GM18511 (cell line): Measurements from ENCODE around the gene BCAN.

Source experiments
- ATAC-seq: cut with Tn5 transposase; IDR thresholded peaks from one replicate; pipeline ENCODE4 v1.9.1; 2021; ENCODE audit warnings: mild to moderate bottlenecking, moderate library complexity; ENCODE audit not compliant: unreplicated experiment

The BCAN gene

DNA sequence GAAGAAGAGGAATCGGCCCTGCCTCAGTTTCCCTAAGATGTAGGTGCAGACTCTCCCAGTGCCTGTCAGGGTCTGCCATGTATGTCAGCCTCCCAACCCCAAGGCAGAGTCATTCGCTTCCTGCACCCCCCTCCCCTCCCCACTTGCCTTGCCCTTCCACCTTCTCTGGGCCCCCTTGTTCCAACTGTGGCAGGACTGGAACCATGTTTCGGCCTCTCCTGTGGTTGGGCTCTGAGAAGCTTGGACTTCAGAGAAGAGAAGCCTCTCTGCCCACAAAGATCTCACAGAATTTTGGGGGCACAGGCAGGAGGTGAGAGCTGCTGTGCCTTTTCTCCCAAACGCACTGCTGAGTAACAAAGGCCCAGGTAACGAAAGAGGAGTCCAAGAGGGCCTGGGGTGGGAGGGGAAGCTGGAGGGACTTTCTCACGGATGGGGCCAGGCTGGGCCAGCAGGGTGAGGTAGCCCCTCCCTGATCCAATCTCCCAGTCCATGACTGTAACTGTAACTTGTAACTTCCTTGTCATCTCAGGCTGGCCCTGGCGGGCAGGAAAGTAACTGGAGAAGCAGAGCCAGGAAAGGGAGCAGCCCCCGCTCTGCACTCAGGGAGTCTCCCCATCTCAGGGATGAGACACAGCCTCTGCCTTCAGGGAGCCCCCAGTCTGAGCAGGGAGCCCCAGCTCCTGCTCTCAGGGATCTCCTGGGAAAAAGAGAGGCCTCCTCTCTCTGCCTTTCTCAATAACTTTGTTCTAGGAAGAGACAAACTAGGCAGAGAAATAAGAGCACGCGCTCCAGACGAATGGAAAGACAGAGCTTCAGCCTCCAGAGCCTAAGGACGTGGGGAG is 52.2 kb downstream of the BCAN start:
- ATAC-seq = no peak

DNA sequence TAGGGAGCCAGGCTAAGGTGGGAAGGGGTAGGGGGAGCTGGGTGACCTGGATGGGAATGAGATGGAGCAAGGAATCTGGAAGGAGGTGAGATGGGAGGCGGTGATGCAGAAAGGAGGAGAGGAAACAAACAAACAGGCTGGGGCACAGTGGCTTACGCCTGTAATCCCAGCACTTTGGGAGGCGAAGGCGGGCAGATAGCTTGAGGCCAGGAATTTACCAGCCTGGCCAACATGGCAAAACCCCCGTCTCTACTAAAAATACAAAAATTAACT is 52.7 kb downstream of the BCAN start:
- no peak for ATAC-seq

DNA sequence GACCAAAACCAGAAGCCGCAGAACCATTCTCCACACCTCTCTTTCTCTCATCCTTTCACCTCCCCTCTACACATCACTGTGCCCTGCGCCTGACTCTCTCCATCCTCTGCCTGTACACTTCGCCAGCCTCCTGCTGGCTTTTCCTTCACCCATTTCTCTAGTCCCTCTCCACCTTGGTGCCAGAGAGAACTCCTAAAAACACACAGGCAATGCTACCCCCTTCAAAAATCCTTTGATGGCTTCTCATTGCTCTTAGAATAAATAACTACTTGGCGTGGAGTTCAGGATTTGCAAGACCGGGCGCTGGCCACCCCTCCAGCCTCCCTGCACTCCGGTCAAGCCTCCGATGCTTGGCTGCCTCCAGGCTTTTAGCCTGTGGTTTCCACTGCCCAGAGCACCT is 54.8 kb downstream of the BCAN start:
- no peak for ATAC-seq

DNA sequence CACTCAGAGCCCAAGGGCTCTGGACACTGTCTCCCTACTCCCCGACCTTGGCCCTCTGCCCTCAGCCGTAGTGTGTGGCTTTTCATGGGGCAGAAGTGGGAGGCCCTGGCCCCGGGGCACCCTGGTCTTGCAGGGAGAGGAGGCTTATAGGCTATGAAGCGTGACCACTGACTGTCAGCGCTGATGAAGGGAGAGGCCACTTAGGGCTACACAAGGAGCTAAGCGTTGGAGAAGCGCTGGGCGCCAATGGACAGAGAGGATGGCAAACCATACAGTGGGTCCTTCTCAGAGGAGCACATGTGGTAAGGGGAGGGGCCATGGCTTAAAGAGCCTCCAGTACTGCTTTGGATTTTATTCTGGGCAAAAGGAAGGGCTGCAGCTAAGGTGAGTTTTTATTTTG is 55.6 kb downstream of the BCAN start:
- no peak for ATAC-seq

DNA sequence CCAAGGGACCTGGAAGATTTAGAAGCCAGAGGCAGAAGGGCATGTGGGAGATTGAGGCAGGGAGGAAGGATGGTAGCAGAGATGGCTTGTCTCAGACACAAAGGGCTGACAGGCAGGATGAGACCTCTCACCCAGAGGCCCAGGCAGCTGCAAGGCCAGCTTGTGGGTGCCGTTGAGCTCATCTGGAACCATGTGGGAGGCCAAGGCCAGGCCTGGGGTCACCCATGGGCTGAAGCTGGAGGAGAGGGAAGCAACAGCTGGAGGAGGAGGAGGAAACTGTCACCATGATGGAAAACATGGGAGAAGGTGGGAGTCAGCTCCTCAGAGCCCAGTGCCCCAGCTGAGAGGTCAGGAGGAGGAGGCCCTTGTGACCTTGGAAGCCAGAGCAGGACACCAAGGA is 57.1 kb downstream of the BCAN start:
- no peak for ATAC-seq

DNA sequence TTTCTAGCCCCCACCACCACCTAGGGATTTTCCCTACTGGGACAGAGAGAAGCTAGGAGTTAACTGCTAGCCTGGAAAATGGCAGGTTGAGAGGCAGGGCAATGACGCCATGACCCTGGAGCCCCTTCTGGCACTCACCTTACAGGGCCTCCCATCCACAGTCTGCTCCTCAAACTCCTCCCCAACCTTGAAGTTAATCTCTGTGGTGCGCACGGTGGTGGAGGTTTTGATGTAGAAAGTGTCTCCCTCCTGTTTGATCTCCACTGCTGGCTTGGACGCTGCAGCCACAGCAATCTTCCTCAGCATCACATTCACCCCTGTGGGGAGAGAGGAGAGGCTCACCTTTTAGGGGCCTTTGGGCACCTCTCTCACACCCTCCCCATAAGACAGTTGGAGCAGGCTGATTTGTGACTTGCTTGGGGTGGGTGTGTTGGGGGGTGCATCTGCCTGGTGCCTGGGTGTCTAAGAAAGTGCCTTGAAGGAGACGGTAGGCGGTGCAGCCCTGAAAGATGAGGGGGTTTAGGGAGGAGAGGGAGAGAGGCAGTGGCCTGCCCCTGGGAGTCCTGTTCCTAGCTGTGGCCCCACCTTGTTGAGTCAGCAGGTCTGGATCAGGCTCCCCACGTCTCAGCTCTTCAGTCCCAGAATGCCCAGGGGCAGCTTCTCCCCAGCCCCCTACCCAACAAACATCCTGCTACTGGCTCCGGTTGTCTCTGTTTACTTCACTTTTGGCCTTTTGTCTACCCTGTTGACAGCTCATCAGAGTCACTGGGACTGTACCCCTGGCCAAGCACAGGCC is 59.0 kb downstream of the BCAN start:
- ATAC-seq = no peak

DNA sequence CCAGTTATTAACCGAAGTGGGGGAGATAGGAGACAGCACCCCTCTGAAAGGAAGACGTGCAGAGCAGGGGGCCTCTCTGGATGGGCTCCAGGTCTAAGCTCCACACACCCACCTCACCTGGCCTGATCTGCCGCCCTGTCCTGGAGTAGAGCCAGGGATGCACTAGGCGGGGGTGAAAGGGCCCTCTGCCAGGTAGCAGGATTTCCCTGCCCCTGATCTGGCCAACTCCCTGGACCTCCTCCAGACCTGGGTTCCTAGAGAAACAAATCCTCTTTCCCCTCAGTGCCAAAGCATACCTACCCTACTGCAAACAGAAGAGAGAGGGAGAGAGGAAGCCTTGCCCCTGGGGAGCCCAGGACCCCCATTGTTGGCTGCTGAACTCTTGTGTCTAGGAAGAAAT is 61.4 kb downstream of the BCAN start:
- no peak for ATAC-seq

DNA sequence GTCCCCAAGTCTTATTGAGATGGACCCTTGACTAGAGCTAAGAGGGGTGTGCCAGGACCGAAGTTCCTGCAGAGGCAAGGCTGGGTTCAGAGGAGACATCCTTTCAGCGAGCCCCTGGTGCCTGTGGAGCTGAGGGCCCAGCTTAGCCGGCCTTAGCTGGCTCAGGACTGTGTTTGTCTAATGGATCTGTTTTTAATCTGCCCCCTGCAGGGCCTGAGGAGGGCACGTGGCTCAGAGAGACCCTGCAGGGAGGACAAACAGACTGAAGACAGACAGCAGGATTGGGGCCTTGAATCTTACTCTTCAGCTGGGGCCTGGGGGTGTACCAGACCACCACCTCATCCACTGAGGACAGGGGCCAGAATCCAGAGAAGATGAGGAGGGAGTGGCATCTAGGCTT is 61.8 kb downstream of the BCAN start:
- ATAC-seq = no peak

DNA sequence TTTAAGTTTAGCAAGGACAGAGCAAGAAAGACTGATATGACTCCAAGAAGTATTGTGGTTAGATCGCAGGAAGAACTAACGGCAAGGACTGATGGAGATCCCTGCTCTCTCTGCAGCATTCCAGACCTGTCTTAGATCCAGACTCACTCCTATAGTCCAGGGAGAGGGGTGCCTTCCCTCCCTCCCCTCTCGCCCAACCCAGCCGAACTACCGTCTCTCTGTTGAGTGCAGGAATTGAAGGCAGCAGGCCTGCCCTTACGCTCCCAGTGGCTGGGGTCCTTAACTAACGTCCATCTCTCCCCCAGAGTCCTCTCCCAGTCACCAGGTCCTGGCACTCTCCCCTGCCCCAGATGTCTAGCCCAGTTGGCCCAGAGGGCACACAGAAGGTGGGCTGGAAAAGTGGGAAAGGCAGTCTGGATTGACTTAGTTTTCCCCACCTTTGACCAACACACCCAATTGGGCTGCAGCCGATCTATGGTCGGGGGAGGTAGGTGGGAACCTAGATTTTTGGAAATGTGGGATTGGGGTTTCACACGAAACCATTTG is 62.3 kb downstream of the BCAN start:
- ATAC-seq = no peak

DNA sequence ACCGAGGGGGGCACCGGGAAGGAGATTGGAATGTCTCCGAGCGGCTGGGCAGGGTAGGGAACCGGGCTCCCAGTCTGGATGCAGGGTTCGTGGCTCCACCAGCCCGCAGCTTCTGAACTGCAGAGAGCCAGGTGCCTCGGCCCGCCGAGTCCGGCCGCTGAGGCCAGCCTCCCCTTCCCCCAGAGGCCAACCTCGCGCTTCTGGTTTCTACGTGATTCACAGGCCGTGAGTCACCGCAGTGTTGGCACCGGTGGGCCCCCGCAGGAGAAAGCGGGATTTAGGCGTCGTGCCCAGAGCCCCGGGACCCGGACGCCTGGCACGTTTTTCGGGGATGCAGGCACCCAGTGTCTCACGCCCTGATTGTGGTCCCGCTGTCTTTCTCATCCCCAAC is 63.0 kb downstream of the BCAN start:
- no peak for ATAC-seq

DNA sequence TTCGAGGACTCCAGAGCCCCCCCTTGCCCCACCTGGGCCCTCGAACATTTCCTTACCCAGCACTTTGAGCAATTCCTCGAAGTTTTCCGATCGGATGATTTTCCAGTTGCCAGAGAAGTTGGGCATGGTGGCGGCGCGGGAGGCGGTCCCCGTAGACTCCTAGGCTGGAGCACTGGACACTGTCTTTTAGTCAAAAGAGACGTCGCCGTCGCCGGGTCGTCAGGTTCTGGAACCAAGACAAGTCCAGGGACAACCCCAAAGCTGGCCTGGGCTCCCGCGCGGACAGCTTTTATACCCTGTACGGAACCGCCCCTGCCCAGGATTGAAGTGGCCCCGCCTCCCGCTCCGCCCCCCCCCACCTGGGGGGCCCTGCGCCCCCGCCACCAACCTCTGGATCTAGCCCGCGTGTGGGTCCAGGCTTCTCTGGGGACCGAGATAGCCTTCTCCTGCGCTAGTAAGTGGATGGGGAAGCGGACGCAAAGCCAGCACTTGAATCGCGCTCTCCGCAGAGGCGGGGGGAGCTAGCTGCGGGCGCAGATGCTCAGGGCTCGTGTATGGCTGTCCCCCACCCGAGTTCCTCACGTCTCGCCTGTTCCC is 63.5 kb downstream of the BCAN start, which contains the start of gene CRABP2:
TSS of gene CRABP2 (minus strand) at position 263 of the 597 bp plus-strand sequence. CDS start at position 126, 137 bp downstream.
- no peak for ATAC-seq

DNA sequence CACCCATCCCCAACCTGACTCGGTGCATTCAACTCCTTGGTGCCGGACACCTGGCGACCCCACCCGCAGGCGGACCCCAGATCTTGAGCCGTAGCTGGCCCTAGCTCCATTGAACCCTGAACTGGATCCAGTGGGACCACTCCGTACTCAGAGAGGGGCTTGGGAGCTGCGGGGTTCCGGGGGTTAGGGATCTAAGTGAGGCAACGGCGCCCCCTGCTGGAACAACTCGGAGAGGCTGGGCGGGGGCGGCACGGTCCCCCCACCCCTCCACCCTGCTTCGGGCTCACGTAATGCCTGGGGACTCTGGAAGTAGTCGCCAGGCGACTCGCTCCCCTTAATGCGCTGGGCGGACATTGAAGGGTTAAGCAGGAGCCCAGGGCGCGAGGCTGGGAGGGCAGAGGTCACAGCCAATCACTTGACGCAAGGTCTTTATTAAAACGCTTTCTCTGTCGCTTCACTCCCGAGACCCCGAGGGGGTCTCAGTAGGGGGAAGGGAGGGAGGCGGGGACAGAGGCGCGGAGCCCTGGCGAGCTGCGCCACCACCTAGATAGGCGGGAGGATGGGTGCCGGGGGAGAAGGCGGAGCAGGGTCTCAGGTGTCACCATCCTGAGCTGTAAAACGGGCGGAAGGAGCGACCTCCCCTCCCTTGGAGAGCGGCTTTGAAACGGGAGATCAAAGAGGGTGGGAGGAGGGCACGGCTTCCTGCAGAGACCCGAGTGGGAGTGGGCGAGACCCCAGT is 64.2 kb downstream of the BCAN start:
- ATAC-seq = no peak

DNA sequence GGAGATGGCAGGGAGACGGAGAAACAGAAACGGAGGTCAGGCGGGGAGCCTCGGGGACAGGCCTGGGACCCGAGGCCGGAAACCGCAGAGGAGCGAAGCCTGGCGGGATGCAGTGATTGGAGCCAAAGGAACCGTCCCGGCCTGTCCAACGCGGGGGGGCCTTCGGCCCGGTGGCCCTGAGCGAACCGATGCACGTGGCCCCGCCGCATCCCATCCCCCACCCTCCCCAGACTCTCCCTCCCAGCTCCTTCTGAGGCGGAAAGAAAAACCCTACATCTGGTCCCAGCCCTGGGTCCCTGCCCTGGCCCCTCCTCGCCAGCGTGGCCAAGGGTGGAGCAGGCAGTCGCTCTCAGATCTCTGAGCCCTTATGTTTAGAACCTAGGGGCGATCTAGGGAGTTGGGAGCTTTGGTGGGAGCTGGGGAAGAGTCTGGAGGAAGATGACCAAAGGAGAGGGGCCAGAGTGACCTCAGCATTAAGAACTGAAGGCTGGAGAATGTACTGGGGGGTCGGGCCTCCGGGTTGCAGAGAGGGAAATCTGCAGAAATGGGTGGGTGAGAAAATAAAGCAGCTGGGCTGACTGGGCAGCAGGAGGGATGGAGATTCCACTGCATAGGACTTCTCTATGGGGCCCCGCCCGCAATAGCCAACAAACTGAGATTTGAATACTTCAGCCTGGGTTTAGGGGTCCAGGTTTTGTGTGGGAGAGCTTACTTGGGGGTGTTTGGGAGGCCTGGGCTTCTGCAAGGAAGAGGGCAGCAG is 64.9 kb downstream of the BCAN start:
- no peak for ATAC-seq

DNA sequence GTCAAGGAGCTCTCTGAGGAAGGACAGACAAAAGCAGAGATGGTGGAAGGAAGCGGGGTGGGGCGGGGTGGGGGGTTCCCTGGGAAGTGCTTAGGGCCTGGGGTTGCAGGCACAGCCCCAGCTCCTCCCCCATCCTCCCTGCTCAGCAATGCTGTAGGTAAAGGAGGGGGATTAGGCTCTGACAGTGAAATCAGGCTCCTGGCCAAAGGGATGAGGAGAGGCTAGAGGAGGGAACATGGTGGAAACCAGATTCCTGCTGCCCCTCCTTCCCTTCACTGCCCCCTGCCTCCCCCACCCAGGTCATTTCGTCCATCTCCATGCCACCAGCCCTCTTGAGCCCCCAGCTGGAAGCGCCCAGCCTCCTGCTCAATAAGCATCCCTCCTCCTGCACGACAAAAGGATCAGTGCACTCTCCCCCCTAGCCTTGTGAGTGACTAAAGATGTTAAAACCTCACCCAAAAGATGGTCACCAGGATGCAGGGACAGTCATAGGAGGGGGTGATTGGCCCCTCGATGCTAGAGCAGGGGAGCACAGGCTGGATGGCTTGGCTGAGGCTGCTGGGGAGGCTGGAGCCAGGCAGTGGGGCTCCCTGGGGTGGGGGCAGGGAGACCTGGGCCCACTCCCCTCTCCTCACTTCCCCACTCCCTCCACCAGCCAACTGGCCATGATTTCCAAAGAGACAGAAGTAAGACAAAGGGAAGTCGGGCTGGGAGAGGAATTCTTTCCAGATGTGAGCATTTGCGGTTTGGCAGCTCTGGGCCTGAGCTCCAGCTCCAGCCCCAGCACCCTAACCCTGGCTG is 65.7 kb downstream of the BCAN start:
- no peak for ATAC-seq

DNA sequence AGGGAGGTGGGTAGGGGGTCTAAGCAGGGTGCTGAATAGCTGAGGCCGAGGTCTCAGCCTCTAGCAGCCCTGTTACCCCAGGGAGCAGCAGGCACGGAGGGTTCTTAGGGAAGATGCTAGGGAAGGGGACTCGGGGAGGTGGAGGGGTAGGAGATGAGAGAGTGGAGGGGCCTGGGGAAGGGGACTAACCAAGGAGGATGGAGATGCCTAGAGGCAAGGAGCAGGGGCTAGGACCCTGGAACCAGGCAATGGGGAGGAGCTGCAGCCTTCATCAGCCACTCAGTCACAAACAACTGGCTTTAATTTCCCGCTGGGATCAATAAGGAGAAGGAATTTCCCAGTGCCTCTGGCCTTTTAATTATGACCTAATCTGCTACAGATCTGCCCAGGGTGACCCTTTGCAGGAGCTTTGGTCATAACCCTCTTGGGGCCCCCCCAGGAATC is 66.3 kb downstream of the BCAN start:
- no peak for ATAC-seq

DNA sequence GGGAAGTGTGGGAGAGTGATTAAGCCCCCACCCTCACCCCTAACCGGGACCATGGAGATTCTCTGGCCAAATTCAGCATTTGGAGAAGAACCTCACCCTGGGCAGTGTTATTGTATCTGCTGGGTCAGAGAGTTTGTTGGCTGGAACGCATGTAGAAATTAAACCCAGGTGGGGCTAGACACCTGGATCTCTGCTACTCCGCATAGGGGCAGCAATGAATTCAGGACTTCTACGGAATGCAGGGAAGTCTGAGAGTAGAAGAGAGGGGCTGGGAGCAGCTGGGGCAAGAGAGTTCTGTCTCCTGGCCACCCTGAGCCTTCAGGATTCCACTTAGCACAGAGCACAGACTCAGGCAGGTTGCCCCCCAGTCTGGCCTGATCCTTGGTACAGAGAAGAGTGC is 67.1 kb downstream of the BCAN start:
- ATAC-seq = no peak
